GM04503 (cell line): Measurements from ENCODE around the gene TIGD3.
"Not testable (repeated sequence)": the region's sequence is repeated elsewhere in the genome, so short reads cannot be mapped to it uniquely, and the experiment has no call there.

Source experiments
- DNase-seq: peaks from one replicate; pipeline ENCODE4 v3.0.0-alpha.2; 2012; ENCODE audit warnings: low read depth

The TIGD3 gene

DNA sequence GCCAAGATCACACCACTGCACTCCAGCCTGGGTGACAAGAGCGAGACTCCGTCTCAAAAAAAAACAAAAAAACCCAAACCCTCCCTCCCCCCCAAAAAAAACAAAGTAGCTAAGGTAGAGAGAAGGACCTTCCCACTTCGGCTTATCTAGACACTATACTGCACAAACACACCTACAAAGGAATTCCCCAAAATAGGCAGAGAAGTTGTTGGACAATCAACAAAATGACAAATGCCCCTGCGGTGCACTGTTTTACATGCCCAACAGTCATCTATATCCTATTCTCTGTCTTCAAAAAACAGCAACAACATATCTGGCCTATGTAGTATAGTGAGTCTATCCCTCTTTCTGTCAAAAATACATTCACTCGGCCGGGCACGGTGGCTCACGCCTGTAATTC is 27.5 kb upstream of the TIGD3 start:
- DNase-seq: no peak

DNA sequence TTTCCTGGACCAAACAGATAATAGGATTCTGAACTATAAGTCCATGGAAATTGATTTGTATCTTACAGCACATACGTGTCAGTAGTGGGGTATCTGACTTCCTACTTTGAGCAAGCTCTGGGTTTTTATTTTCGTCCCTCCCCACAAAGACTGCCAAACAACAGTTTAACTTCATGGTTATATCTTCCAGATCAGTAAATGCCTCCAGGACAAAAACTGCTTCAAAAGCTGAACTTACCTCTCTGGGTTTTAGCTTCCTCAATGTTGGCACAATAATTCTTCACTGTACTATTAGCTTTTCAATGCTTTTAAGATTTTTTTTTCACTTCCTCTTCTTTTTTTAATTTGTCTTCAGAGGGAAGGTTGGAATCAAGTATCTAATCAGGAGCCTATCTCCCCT is 25.1 kb upstream of the TIGD3 start:
- DNase-seq: no peak

DNA sequence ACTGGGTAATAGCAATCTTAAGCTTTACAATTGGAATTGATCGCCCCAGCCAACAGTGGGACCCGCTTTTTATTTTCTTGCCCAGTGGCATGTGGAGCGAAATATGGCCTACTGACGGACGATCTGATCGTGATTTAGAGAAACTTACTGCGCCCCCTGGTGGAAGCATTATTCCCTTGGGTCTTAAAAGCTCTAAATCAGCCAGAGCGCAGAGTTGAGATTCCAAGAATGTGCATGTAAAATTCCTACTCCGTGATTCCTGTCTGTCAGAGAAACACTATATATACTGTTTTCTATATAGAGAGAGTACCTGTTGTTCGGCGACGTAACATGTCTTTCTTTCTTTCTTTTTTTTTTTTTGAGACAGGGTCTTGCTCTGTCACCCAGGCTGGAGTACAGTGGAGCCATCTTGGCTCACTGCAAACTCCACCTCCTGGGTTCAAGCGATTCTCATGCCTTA is 24.6 kb upstream of the TIGD3 start:
- peak; percentile 29 for DNase-seq

DNA sequence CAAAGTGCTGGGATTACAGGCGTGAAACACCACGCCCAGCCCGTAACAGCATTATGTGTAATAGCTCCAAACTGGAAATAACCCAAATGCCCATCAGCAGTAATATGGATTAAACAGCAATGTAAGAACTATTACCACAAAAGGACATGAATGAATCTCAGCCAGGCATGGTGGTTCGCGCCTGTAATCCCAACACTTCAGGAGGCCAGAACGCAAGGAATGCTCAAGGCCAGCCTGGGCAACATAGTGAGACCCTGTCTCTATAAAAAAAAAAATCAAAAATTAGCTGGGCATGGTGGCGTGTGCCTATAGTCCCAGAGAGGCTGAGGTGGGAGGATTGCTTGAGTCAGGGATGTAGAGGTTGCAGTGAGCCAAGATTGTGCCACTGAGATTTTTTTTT is 24.0 kb upstream of the TIGD3 start:
- DNase-seq: no peak

DNA sequence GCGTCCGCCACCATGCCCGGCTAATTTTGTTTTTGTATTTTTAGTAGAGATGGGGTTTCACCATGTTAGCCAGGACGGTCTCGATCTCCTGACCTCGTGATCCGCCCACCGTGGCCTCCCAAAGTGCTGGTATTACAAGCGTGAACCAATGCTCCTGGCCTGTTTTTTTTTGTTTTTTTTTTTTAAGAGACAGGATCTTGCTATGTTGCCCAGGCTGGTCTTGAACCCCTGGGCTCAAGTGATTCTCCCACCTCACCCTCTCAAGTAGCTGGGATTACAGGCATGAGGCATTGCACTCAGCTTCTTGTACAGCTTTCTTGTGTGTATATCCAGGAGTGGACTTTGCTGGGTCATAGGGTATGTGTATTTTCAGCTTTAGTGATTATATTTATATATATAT is 22.0 kb upstream of the TIGD3 start:
- not testable (repeated sequence) for DNase-seq

DNA sequence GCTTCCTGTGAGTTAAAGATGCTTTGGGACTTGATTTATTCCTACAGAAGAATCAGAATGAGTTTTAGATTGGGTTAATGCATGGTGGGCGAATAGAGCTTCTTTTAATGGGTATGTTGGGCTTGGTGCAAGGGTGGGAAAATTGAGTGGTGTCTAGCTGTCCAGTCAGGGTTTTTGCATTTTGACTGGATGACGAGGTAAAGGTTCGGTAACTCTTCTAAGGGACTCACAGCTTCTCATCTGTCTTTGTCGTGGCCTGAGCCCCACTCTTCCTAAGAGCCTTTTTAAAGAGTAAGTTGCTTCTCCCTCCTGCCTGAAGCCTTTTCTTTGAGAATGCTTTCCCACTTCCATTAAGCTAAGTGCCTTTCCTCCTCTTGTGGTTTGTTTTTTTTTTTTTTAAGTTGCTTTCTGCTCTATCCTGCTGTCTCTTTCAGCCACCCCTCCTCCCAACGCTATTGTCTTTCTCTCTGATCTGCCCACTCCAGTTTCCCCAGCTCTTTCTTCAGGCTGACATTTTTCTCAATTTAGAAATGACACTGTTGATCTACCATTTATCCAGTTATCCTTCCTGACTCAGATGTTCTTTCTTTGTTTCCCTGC is 19.8 kb upstream of the TIGD3 start:
- DNase-seq: no peak

DNA sequence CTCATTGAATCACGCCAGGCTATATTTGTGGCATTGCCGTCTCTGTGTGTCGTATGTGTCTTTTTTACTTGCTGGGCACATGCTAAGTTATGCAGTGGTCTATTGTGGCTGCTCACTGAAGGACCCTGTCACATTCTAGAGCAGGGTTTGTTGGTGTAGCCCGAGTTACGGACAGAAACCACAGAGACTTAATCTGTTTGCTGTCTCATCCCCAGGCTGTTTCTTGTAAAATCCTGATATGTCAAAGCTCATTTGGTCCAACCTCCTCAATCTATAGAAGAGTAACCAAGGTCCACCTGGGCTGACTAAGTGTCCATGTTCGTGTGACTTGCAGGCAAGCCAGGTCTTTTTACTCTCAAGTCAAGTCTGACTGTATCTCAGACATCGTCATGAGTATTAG is 15.9 kb upstream of the TIGD3 start:
- DNase-seq: no peak

DNA sequence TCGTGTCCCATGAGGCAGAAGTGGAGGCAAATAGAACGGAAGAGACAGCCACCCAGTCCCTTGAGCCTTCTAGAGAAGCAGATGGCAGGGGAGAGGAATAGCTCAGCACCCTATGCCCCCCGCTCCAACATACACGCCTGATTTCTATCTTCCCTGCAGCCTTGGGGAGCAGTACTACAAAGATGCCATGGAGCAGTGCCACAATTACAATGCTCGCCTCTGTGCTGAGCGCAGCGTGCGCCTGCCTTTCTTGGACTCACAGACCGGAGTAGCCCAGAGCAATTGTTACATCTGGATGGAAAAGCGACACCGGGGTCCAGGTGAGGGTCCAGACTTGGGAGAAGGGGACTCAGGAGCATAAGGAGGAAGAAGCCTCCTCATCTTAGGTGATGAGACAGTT is 14.3 kb upstream of the TIGD3 start:
- DNase-seq: no peak

DNA sequence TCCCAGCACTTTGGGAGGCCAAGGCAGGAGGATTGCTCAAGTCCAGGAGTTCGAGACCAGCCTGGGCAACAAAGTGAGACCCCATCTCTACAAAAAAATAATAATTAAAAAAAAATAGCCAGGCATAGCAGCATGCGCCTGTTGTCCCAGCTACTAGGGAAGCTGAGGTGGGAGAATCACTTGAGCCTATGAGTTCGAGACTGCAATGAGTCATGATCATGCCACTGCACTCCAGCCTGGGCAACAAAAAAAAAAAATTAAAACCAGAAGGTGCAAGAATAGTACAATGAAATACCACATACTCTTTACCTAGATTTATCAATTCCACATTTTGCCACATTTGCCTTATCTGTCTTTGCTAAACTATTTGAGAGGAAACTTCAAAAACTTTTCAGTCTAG is 12.7 kb upstream of the TIGD3 start:
- no peak for DNase-seq

DNA sequence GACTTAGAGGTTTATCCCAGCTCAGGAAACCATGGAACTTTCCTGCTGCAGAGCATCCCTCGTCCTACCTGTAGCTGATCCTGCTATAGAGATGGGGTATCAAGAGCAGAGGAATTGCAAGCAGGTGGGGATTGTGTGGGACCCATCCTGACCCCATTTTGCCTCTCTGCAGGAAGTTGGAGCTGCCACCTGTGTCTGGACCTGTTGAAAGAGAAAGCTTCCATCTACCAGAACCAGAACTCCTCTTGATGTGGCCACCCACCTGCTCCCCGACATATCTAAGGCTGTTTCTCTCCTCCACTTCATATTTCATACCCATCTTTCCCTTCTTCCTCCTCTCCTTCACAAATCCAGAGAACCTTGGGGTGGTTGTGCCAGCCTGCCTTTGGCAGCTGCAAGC is 3.0 kb upstream of the TIGD3 start:
- DNase-seq: no peak

DNA sequence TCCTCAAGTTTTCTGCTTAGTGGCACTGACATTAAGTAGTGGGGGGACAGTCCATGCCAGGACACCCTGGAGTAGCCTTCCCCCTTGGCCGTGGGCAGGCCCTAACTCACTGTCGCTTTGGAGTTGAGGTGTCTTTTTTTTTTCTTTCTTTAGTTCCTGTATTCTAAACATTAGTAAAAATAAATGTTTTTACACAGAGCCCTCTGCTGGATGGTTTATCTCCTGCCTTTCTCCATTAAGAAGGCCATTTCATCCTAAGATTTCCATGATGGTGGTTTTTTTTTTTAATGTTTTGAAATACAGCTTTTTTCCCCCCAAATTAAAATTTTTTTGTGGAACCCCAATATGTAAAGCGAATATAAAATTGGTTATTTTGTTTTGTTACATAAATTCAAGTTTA is 1.8 kb upstream of the TIGD3 start:
- no peak for DNase-seq

DNA sequence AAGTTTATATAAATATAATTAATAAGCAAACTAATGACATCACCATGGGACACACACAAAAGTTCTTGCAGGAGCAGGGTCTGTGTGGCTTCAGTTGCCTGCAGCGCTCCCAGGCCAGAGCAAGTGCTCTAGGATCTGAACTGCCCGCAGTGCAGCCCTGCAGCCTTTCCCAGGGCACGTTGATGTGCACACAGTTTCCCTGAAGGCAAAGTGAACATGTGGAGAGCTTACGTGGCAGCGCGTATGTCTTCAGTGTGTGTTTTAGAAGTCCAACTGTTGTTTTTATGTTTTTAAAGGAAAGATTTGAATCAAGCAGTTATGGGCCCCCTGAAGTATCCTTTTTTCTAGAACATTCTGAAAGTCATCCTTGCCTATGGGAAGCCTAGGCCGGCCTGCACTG is 1.2 kb upstream of the TIGD3 start:
- no peak for DNase-seq

DNA sequence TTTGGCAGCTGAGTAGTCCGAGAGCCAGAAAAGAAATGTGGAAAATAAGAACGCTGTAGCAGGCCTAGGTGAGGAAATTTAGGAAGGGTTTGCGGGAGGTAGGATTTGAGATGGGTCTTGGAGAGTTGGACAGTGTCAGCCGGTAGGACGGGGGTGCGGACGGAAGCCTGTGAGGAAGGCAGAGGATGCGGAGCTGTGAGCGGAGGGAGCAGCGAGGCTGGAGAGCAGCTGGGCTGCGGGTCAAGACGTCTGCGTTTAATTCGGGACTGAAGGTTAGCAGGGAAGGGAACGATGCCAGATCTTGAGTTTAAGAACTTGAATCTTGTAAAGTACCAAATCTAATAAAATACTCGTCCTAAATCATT is 669 bp upstream of the TIGD3 start:
- DNase-seq: no peak

DNA sequence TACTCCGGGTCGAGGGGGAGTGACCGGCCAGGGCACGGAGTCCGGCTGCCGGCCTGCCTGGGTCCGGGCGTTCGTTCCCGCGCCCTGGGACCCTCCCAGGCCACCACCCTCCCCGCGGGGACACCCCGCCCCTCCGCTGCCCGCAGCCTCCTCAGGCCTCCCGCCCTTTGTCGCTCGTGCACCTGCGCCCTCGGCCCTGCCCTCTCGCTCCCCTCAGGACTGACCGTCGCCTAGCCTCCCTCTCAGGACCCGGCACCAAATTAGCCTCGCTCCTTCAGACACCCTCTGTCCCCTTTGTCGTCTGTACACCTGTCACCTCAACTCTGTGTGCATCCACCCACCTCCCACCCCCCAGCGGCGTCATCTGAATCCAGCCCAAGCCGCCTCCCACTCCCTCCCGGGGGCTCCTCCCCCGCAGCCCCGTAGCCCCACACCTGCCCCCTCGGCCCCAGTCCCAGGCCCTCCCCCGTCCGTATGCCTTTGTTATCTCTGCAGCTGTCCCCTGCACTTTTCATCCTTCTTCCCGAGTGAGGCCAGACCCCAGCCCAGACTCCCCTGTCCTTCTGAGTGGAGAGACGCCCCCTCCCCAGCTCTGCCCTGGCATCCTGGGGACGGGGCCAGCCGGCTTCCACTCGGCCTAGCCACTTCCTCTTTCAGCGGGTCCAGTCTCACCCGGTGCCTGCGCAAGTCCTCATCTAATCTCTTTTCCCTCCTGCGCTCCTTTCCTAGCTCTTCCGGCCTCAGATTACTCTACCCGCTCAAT is 643 bp downstream of the TIGD3 start:
- no peak for DNase-seq

DNA sequence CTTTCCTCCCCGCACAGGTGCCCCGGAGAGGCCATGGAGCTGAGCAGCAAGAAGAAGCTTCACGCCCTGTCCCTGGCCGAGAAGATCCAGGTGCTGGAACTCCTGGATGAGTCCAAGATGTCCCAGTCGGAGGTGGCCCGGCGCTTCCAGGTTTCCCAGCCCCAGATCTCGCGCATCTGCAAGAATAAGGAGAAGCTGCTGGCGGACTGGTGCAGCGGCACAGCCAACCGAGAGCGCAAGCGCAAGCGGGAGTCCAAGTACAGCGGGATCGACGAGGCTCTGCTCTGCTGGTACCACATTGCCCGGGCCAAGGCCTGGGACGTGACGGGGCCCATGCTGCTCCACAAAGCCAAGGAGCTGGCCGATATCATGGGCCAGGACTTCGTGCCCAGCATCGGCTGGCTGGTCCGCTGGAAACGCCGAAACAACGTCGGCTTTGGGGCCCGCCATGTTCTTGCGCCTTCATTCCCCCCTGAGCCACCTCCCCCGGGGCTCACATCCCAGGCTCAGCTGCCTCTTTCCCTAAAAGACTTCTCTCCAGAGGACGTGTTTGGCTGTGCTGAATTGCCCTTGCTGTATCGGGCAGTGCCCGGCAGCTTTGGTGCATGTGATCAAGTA is 1.3 kb downstream of the TIGD3 start:
- DNase-seq: no peak

DNA sequence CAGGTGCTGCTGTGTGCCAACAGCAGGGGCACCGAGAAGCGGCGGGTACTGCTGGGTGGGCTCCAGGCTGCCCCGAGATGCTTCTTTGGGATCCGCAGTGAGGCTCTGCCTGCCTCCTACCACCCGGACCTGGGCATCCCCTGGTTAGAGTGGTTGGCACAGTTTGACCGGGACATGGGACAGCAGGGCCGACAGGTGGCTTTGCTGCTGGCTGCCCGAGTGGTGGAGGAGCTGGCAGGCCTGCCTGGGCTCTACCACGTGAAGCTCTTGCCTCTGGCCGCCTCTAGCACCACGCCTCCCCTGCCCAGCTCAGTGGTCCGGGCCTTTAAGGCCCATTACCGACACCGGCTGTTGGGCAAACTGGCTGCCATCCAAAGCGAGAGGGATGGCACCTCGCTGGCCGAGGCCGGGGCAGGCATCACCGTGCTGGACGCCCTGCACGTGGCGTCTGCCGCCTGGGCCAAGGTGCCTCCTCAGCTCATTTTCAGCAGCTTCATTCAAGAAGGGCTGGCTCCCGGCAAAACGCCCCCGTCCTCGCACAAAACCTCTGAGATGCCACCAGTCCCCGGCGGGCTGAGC is 1.9 kb downstream of the TIGD3 start:
- no peak for DNase-seq

DNA sequence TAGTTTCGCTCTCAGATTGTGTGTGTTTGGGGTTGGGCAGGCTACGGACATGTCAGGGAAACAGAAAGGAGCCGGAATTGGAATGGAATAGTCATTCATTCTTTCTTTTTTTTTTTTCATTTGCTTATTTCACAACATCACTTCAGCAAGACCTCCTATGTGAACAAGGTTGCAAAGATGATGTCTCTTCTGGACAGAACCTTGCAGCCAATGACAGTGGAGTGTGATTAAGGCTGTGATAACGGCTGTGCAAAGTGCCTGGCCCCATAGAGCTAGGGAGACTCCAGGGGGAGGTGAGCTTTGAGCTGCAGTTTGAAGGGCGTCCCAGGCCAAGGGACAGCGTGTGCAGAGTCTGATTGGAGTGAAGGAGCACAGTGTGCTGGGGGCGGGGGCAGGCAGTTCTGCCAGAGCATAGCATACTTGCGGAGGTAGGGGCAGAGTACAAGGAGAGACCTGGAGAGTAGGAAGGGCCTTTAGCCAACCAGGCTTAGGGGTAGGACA is 3.4 kb downstream of the TIGD3 start:
- no peak for DNase-seq

DNA sequence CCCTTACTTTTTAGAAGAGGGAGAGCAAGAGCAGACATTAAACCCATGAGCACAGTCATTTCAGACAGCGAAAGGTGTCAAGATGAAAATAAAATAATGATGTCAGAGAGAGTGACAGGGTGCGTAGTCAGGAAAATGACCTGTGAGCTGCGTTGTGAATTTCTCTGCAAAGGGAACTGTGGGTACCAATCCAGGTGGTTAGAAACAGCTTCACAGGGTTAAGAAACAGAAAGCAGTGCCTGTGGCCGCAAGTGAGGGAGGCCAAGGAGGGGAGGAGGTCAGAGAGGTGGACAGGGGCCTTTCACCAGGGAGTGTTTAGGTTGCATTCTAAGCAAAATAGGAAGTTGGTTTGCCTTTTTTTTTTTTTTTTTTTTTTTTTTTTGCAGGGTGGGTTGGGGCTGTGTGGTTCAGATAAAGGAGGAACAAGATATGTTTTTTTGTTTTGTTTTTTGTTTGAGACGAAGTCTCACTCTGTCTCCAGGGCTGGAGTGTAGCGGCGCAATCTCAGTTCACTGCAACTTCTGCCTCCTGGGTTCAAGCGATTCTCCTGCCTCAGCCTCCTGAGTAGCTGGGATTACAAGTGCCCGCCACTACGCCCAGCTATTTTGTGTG is 7.9 kb downstream of the TIGD3 start:
- DNase-seq: no peak

DNA sequence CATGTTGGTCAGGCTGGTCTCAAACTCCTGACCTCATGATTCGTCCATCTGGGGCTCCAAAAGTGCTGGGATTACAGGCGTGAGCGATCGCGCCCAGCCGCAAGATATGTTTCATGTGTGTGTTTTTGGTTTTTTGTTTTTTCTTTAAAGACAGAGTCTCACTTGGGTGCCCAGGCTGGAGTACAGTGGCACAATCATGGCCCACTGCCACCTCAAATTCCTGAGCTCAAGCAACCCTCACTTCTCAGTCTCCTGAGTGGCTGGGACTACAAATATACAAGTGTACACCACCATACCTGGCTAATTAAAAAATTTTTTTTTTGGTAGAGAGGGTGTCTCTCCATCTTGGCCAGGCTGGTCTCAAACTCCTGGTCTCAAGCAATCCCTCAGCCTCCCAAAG is 8.4 kb downstream of the TIGD3 start:
- DNase-seq: no peak

DNA sequence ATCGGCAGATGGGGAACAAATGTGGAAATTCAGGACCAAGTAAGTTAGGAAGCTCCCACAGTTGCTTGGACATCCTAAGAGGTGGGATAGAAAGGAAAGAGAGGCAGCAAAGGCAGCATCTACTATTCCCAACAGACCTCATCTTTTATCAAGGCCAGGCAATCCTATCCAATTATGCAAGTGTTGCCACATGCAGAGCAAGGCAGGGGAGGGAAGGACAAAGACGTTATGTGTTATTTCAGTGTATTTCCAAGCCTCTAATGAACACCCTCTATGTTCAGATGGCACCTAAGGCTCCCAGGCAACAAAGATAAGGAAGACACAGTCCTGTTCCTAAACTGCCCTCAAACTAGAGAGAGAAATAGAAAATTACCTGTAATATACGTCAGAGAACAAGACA is 9.2 kb downstream of the TIGD3 start:
- no peak for DNase-seq

DNA sequence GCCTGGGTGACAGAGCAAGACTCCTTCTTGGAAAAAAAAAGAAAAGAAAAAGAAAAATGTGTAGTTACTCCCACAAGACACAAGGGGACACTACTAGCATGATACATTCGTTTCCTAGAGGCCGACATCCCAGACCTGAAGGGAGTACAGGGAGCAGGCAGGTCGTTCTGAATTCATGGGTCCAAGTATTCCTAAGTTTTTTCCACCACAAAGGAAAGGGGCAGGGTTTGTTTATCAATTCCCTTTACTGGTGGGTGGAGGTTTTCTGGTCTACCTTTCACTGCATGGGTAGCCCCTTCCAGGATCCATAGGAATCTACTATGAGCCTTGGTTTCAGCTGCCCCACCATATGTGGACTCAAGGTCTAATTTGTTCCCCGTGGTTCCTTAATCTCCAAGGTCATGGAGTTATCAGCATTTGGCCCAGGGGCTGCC is 11.8 kb downstream of the TIGD3 start:
- no peak for DNase-seq

DNA sequence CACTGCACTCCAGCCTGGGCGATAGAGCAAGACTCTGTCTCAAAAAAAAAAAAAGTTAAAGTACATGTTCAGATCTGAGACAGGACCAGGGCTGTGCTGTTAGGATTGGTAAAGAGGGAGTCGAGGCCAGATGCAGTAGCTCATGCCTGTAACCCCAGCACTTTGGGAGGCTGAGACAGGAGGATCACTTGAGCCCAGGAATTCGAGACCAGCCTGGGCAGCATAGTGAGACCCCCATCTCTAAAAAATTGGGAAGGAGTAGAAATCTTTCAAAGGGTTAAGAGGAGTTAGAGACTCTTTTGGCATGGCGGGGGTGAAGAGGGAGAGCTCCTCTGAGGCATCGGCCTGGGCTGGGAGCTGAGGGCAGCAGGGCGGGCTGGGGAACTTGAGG is 16.1 kb downstream of the TIGD3 start:
- no peak for DNase-seq
